GM18868 (cell line): ENCODE measurements around the gene KLHL6.
"Not testable (repeated sequence)": the region's sequence is repeated elsewhere in the genome, so short reads cannot be mapped to it uniquely, and the experiment has no call there.

Experiments
- ATAC-seq: cut with Tn5 transposase; IDR thresholded peaks from one replicate; pipeline ENCODE4 v1.9.1; 2021; ENCODE audit warnings: mild to moderate bottlenecking, moderate library complexity; ENCODE audit not compliant: unreplicated experiment

Gene KLHL6

GRCh38 chr3:183555541-183556081, at the start of gene KLHL6:
TSS of gene KLHL6 (minus strand) at chr3:183555706. CDS start at chr3:183555653, 53 bp downstream.
- ATAC-seq: peak; percentile 82

- no peak for ATAC-seq
Observed at GRCh38 chr3:183597959-183598358, 42.5 kb upstream of the KLHL6 start.

DNA sequence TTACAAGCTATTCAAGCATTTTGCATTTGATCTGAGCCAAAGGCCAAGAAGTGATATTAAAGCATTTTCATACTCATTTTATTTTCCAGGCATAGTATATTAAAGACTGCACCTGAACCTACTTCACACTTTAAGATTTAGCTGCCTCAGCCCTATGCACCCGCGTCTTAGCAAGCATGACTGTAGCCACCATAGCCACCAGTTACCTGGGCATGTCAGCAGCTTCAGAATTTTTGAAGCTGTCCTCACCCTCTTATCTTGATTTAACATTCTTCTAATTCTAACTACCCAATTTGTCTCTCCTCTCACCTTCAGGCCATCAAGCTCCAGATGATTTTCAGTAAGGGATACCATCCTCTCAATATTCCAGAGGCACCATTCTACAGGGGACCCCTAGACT, 39.1 kb upstream of the KLHL6 start:
- ATAC-seq: no peak

DNA sequence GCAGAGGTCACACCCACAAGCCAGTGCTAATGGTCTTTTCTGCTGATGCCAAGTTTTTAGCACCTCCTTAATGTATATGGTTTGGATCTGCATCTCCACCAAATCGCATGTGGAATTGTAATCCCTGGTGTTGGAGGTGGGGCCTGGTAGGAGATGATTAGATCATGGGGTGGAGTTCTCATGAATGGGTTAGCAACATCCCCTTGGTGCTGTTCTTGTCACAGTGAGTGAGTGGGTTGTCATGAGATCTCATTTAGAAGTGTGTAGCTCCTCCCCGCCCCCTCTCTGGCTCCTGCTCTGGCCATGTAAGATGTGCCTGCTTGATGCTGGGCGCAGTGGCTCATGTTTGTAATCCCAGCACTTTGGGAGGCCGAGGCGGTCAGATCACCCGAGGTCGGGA, 37.3 kb upstream of the KLHL6 start:
- ATAC-seq: no peak

DNA sequence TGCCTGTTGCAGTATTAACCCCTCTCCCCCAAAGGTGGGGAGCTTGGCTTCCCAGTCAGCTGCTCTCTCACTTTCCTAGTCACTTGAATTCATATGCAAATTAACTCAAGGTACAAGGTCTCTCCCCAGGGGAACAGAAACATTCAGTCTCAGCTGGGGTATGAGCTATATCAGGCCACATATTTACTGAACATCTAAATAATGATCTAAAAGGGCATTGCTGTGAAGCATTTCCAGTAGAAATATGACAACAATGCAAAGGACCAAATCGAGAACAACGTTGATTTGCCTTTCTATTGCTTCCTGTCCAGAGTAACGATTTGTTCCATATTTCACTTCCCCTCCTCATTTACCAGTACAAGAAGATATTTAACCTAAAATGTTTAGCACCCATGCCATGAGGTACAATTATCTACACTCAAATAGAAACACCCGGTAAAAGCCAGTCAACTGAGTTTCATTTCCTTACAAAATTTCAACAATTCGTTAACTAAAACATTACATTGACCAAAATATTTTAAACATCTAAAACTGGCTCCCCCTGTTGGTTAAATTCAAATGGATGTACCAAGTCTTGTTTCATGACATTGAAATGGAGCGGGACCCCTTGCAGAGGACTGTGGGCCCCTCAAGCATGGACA, 36.5 kb upstream of the KLHL6 start:
- ATAC-seq: peak; percentile 94

DNA sequence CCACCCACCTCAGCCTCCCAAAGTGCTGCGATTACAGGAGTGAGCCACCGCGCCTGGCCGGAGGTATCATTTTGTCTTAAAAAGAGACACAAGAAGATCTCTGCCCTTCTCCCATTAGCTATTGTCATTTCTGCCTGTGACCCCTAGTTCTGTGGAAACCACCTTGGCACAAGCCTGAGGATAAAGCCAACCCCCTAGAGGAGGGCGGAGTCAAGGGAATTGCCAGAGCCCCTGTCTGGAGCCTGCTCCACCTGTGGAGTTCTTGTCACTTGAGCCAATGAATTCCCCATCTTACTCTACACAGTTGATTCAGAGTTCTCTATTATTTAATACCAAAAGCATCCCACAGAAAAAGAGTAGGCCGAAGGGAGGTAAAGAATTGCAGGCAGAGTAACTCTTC, 34.9 kb upstream of the KLHL6 start:
- no peak for ATAC-seq

- ATAC-seq: no peak
Observed at GRCh38 chr3:183587336-183587735, 31.8 kb upstream of the KLHL6 start.

- no peak for ATAC-seq
Observed at GRCh38 chr3:183586477-183586876, 31.0 kb upstream of the KLHL6 start.

- no peak for ATAC-seq
Observed at GRCh38 chr3:183584914-183585280, 29.4 kb upstream of the KLHL6 start.

DNA sequence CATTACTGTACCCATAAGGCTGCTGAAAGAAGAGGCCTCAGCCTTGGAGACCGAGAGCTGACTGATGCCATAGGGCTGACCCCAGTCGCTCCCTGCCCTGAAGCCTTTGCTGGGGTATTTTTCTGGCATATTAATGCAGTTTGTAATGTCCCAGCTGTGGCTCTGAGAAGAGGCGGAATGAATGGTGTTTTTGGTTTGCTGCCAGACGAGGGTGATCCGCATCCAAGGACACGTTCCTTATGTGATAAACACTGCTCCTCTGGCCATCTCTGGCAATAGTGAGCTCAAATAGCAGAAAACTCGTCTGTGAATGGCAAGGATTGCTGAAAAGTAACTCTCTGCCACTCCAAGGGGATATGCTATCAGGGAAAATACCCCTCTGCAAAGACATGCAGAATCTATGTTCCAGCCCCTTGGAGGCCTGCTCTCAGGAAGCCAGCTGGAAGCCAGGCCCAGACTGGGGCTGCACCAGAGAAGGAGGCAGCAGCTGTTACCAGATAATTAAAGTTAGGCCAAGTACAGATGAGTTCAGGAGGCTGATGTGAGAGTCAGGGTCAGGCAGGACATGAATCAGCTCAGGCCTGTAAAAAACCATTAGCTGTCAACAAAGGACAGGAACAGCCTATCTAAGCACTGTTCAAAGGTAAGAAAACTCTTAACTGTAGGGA, 28.9 kb upstream of the KLHL6 start:
- no peak for ATAC-seq

GRCh38 chr3:183583331-183584245, 28.1 kb upstream of the KLHL6 start:
- no peak for ATAC-seq

DNA sequence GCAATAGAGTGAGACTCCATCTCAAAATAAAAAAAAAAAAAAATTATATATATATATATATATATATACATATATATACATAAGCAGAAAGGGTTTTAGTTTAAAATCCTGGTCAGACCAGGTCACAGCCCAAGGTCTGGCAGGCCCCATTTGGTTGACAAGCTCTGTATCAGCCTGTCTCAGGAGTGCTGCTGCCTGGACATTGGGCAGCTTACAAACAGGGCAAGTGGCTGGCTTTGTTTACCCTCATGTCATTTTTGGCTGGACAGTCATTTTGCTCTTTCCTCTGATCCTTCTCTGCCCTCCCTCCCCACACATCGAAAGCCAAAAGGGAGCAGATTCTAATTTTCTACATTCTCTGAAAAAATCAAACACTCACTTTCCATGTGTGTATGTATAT, 26.7 kb upstream of the KLHL6 start:
- no peak for ATAC-seq

DNA sequence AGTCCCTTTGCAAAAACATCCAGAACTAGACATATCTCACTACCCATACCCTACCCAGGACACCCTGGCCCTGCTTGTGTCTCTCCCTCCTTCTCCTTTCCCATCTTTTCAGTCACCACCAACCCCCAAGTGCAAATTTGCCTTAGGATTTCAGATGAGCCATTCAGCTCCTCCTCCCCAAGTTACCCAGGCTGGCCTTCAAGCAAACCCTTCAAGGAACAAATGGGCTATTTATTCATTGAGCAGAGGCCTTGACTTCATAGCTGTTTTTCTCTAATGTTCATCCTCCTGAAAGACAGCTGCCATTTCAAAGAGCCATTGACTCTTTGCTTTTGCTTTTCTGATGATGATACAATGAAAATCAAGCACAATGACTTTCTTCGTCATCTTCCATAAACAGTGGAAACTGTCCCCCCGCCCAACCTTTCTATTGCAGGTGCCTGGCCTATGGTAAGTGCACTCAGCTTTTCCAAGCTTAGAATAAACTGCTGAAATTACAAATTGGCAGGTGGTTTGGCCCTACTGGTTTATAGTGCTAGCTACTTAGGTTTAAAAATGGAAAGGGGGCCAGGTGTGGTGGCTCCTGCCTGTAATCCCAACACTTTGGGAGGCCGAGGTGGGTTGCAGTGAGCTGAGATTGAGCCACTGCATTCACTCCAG, 26.1 kb upstream of the KLHL6 start:
- no peak for ATAC-seq

DNA sequence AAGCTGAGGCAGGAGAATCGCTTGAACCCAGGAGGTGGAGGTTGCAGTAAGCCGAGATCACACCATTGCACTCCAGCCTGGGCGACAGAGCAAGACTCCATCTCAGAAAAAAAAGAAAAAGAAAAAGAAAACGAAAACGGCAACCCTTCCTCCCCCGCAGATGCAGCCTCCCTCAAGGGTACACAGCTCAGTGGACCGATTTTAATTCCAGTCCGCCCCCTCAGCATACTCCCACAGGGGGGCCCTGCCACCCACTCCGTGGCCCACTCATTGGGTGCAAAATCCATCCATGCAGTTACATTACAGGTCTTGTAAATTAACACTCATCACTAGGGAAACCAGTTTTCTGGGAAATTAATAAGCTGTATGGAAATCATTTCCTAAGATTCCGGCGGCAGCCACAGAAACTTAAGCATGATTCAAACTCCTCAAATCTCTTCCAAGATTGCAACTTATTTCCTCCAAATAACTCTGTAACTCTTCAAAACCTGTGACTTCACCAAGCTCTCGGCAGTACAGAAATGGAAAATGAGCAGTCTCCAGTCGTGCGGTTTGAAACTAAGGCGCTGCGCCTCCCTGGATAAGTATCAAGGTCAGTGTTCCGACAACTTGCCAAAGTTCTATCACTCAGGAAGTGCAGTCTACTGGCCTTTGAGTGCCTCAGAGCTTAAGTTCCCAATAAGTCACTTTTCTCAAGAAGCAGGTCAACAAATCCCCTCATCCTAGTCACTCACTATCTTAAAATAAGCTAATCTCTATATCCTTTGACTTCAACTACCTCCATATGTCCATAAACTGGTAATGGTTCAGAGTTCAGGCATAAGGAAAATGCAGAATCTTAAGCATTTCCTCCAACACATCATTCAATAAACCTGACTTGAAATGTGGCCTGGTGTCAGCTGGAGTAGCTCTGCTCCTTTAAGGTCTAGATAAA, 24.7 kb upstream of the KLHL6 start:
- no peak for ATAC-seq

DNA sequence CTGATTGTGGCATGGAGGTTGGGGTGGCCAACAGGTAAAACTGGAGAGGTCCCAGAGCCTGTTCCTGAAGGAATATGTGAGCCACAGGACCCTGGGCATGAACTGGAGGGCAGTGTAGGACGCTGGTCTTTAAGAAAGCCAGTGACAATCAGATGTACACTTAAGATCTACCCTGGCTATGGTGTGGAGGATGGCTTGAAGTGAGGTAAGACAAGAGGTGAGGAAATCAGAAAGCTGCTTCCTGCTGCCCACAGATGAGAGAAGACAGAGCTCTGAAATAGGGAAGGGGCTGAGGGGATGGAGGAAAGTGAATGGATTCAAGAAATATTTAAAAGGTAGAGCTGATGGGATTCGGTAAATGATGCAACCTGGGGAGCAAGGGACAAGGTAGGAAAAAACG, 22.7 kb upstream of the KLHL6 start:
- ATAC-seq: no peak

DNA sequence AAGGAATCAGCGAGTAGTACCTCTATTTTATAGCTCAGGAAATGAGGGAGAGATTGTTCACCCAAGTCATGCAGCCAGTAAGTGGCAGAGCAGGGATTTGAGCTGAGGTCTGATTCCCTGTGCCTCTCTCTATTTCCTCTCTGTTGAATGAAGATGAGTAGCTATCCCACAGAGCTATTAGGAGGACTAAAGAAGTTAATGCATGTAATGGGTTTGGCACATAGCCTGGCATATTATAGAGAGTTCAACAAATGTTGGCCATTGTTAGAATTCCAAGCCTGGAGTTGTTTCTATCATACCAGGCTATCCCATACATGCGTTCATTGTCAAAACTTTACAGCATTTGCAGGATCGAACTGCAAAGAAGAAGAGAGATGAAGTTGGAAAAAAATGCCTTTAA, 21.8 kb upstream of the KLHL6 start:
- no peak for ATAC-seq

- ATAC-seq: no peak
Observed at GRCh38 chr3:183576487-183577107, 21.1 kb upstream of the KLHL6 start.

DNA sequence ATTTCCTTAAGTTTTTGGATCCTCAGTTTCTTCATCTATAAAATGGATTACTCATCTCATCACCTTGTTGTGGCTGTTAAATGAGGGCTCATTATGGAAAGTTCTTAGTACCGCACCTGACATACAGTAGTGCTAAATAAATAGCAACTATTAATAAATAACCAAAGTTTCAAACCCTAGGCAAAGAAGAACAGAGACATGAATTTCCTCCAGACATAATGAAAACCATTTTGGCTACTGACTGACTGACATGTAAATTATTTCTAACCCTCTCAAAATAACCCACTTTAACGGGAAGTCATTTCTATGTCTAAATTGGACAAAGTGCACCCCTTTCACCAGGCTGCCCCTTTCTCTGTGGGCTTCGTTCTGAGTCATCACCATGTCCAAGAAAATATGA, 17.4 kb upstream of the KLHL6 start:
- no peak for ATAC-seq

DNA sequence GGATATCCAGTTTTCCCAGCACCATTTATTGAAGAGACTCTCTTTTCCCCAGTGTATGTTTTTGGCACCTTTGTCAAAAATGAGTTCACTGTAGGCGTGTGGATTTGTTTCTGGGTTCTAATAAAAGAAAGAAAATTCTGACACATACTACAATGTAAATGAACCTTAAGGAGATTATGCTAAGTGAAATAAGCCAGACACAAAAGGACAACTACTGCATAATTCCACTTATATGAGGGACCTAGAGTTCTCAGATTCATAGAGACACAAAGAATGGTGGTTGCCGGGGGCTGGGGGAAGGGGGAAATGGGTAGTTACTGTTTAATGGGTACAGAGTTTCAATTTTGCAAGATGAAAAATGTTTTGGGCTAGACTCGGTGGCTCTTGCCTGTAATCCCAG, 14.7 kb upstream of the KLHL6 start:
- ATAC-seq: not testable (repeated sequence)

- ATAC-seq: no peak
Observed at GRCh38 chr3:183566880-183567279, 11.4 kb upstream of the KLHL6 start.
